ENCODE measurements around the gene AQP2.

The AQP2 gene

GRCh38 chr12:49920241-49920914, 30.2 kb upstream of the AQP2 start:
- Histone ChIP-seq H3K9me3 (no peaks in the 10 kb centered on the region), H3K27me3 (no peaks in the 10 kb centered on the region), H3K4me2 (no peak overlapping the region), H3K4me3 (no peak overlapping the region), H3K9ac (no peak overlapping the region), H4K20me1 (no peaks in the 10 kb centered on the region), H3K27ac (no peak overlapping the region), H3K36me3 (no peaks in the 10 kb centered on the region), H3K4me1 (no peaks in the 10 kb centered on the region)
- TF ChIP-seq Cebpa-rat (IDR thresholded peaks at IDR 0.05), result no peak

DNA sequence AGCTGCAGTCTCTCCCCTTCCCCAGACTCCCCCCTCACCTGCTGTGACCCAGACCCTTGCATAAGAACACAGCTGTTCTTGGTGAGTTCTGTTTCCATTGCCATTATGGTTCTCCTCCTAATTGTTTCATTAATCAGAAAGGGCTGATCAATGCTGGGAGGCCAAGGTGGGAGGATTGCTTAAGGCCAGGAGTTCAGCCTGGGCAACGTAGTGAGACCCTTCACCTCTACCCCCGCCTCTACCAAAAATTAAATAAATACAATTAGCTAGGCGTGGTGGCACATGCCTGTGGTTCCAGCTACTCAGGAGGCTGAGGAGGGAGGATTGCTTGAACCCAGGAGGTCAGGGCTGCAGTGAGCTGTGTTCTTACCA, 29.6 kb upstream of the AQP2 start:
- H3K36me3 ChIP-seq, result no peaks in the 10 kb centered on the region
- TF ChIP-seq Cebpa-rat (IDR thresholded peaks at IDR 0.05), result no peak
- H3K27me3 ChIP-seq, result no peaks in the 10 kb centered on the region
- H3K27ac ChIP-seq, result no peak overlapping the region
- H4K20me1 ChIP-seq, result no peaks in the 10 kb centered on the region
- no peaks in the 10 kb centered on the region for H3K4me1 ChIP-seq
- no peaks in the 10 kb centered on the region for H3K9me3 ChIP-seq
- H3K4me2 ChIP-seq, result no peak overlapping the region
- no peak overlapping the region for H3K9ac ChIP-seq
- no peak overlapping the region for H3K4me3 ChIP-seq

- H3K9me3 ChIP-seq, result no peaks in the 10 kb centered on the region
- H3K27ac ChIP-seq, result no peak overlapping the region
- H4K20me1 ChIP-seq, result no peaks in the 10 kb centered on the region
- no peak for TF ChIP-seq Cebpa-rat (IDR thresholded peaks at IDR 0.05)
- H3K27me3 ChIP-seq, result no peaks in the 10 kb centered on the region
- H3K4me1 ChIP-seq, result no peaks in the 10 kb centered on the region
- no peak overlapping the region for H3K9ac ChIP-seq
- no peak overlapping the region for H3K4me2 ChIP-seq
- no peaks in the 10 kb centered on the region for H3K36me3 ChIP-seq
- no peak overlapping the region for H3K4me3 ChIP-seq
Measured at GRCh38 chr12:49921299-49921698, 29.2 kb upstream of the AQP2 start.

DNA sequence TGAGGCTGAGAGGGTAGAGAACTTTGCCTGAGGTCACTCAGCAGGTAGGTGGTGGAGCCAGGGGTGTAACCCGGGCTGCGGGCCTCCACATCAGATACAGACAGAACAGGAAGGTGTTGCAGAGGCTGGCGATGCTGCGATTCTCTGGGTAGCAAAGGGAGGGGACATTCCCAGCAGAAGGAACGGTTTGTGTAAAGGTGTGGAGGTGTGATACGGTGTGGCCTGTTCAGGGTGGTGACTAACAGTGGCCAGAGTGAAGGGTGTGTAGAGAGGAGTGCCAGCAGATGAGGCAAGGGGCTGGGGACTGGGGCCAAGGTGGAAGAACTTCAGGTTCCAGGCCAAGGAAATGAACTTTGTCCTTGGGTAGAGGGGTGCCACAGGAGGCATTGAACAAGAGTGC, 28.6 kb upstream of the AQP2 start:
- no peak for TF ChIP-seq Cebpa-rat (IDR thresholded peaks at IDR 0.05)
- Histone ChIP-seq H3K36me3 (no peaks in the 10 kb centered on the region), H3K27me3 (no peaks in the 10 kb centered on the region), H3K27ac (no peak overlapping the region), H3K4me1 (no peaks in the 10 kb centered on the region), H3K4me3 (no peak overlapping the region), H4K20me1 (no peaks in the 10 kb centered on the region), H3K9ac (no peak overlapping the region), H3K9me3 (no peaks in the 10 kb centered on the region), H3K4me2 (no peak overlapping the region)

DNA sequence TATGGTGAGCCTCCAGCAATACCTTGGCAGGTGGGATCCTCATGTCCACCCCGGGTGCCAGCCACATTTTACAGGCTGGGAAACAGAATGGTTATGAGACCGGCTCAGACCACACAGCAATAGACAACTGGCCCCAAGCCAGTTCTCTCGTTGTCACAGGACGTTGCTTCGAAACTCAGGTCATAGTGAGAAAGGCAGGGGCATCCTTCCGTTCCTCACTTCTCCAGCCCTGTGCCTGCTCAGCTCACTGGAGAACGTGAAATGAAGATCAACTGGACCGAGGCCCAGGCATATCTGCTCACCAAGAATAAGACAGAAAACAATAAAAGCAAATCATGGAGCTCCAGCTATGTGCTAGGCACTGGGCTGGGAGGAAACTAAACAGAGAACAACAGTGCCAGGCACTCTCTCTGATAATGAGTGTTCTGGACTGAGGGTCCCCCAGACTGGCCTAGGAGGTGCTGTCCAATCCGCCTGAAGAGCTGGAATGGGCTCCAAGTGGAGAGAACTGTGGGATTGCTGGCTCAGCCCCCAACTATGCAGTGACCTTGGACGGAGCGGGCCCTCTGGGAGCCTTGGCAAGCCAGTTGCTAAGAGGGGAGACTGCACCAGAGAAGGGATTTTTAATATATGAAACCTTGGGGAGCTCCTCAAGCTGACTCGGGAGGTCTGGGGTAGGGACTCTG, 28.0 kb upstream of the AQP2 start:
- H3K9ac ChIP-seq, result no peak overlapping the region
- no peak for TF ChIP-seq Cebpa-rat (IDR thresholded peaks at IDR 0.05)
- no peak overlapping the region for H3K27ac ChIP-seq
- no peaks in the 10 kb centered on the region for H3K36me3 ChIP-seq
- no peak overlapping the region for H3K4me3 ChIP-seq
- no peaks in the 10 kb centered on the region for H3K27me3 ChIP-seq
- H3K4me2 ChIP-seq, result no peak overlapping the region
- no peaks in the 10 kb centered on the region for H4K20me1 ChIP-seq
- no peaks in the 10 kb centered on the region for H3K9me3 ChIP-seq
- H3K4me1 ChIP-seq, result no peaks in the 10 kb centered on the region

- Histone ChIP-seq H3K27ac (no peak overlapping the region), H3K4me1 (no peaks in the 10 kb centered on the region), H3K9ac (no peak overlapping the region), H3K4me2 (no peak overlapping the region), H3K36me3 (no peaks in the 10 kb centered on the region), H4K20me1 (no peaks in the 10 kb centered on the region), H3K9me3 (no peaks in the 10 kb centered on the region), H3K4me3 (no peak overlapping the region), H3K27me3 (no peaks in the 10 kb centered on the region)
- no peak for TF ChIP-seq Cebpa-rat (IDR thresholded peaks at IDR 0.05)
Measured at GRCh38 chr12:49923035-49923644, 27.4 kb upstream of the AQP2 start.

DNA sequence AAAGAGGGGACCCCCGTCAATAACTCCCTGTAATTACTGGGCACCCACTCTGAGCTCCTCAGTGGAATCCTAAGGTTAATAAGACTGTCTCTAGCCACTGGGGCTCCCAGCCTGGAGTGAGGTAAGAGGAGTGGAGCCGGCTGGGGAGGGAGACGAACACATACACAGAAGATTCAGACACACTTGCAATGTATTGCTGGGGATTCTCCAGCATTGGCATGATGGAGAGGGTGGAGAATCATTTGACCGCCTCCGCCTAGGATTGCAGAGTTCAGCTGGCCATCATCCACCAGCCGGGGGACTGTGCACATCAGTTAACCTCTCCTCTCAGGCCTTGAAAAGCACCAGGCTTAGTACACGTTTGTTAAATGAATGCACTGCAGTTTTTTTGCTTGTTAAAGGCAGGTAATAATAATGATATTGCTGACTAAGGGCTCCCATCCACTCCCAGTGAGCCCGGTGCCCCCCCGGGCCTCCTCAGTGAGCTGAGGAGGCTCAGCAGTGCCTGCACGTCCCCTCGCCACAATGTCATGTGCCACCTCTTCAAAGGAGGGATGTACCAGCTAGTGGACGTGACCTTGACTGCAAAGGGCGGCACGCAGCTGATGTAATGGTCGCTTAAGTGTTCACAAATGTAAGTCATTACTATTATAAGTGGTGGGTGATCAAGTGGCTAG, 26.5 kb upstream of the AQP2 start:
- Histone ChIP-seq H3K27me3 (no peaks in the 10 kb centered on the region), H3K27ac (no peak overlapping the region), H4K20me1 (no peaks in the 10 kb centered on the region), H3K4me2 (no peak overlapping the region), H3K4me1 (no peaks in the 10 kb centered on the region), H3K36me3 (no peaks in the 10 kb centered on the region), H3K9me3 (no peaks in the 10 kb centered on the region), H3K4me3 (no peak overlapping the region), H3K9ac (no peak overlapping the region)
- no peak for TF ChIP-seq Cebpa-rat (IDR thresholded peaks at IDR 0.05)

GRCh38 chr12:49924628-49925246, 25.8 kb upstream of the AQP2 start:
- no peak for TF ChIP-seq Cebpa-rat (IDR thresholded peaks at IDR 0.05)
- Histone ChIP-seq H3K36me3 (no peaks in the 10 kb centered on the region), H4K20me1 (no peaks in the 10 kb centered on the region), H3K4me3 (no peak overlapping the region), H3K27ac (no peak overlapping the region), H3K9ac (no peak overlapping the region), H3K9me3 (no peaks in the 10 kb centered on the region), H3K27me3 (no peaks in the 10 kb centered on the region), H3K4me2 (no peak overlapping the region), H3K4me1 (no peaks in the 10 kb centered on the region)

- H3K4me3 ChIP-seq, result no peak overlapping the region
- H3K27me3 ChIP-seq, result no peaks in the 10 kb centered on the region
- no peak overlapping the region for H3K4me2 ChIP-seq
- TF ChIP-seq Cebpa-rat (IDR thresholded peaks at IDR 0.05), result no peak
- H3K36me3 ChIP-seq, result no peaks in the 10 kb centered on the region
- H3K9ac ChIP-seq, result no peak overlapping the region
- no peaks in the 10 kb centered on the region for H3K4me1 ChIP-seq
- H3K27ac ChIP-seq, result no peak overlapping the region
- no peaks in the 10 kb centered on the region for H4K20me1 ChIP-seq
- H3K9me3 ChIP-seq, result no peaks in the 10 kb centered on the region
Measured at GRCh38 chr12:49925433-49926204, 24.9 kb upstream of the AQP2 start.

All from BLaER1 (cell line).